HG02870 (cell line): ENCODE results near the gene SUPT4H1.
"Not testable (repeated sequence)": the region's sequence is repeated elsewhere in the genome, so short reads cannot be mapped to it uniquely, and the experiment has no call there.

Experiments used
- ATAC-seq: cut with Tn5 transposase; IDR thresholded peaks from one replicate; pipeline ENCODE4 v1.9.1; 2021; ENCODE audit warnings: mild to moderate bottlenecking, moderate library complexity; ENCODE audit not compliant: unreplicated experiment

The SUPT4H1 gene

DNA sequence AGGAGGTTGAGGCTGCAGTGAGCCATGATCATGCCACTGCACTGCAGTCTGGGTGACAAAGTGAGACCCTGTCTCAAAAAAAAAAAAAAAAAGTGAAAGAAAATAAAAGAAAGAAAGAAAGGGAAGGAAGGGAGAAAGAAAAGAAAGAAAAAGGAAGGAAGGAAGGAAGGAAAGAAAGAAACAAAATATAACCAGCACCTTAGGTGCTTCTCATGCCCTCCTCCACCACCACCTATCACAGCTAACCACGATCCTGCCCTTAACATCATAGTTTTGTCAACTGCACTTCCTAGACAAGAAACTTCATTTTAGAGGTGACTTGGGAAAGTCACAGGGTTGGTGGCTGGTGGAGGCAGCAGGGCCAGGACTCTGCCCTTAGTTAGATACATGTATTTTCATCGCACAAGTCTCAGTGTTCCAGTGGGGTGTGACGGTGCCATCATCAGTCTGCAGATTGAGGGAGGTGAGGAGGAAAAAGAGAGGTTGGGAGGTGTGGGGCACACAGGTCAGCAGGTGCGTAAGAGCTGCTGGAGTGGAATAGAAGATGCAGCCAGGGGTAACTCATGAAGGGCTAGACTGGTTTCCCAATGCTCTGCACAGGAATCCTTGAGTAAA, 10.0 kb downstream of the SUPT4H1 start:
- no peak for ATAC-seq

GRCh38 chr17:58341136-58341860, 10.7 kb downstream of the SUPT4H1 start:
- not testable (repeated sequence) for ATAC-seq

DNA sequence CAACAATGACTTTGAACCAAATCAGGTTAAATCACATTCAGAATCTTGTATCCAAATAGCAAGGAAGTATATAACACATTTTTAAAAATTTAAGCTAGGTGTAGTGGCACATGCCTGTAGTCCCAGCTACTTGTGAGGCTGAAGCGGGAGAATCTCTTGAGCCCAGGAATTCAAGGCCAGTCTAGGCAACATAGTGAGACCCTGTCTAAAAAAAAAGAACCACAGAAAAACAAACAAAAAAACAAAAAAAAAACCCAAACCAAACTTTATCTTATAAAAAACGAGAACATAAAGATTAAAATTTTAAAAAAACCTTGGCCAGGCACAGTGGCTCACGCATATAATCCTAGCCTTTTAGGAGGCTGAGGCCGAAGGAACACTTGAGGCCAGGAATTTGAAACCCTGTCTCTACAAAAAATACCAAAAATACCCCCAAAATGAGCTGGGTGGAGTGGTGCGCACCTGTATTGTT, 11.6 kb downstream of the SUPT4H1 start:
- ATAC-seq = no peak

DNA sequence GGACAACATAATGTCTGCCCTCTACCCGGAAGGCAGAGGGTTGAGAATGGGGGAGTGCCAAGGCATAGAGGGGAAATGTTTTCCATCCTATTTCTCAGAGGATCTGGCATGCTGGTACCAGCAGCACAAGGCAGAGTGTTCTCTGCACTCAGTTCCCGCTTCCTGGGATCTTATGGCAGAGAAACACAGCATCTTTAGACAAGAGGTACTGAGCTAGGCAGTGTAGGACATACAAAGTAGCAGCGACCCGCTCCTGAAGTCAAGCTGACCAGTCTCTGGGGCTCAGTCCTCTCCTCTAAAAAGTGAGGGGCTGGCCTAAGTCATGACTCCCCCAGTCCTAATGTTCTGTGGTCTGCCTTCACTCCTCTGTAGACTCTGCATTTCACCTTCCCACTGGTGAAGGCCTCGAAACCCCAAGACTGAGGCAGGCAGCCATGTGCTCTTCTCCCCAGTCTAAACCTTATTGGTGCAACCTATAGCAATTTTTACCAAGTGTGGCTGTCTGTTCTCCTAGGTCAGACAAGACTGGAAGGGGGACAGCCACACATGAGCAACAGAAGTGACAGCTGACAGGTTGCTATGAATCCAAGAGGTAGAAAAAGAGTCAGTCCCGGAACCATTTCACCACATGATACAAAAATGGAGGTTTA, 12.1 kb downstream of the SUPT4H1 start:
- ATAC-seq = no peak

DNA sequence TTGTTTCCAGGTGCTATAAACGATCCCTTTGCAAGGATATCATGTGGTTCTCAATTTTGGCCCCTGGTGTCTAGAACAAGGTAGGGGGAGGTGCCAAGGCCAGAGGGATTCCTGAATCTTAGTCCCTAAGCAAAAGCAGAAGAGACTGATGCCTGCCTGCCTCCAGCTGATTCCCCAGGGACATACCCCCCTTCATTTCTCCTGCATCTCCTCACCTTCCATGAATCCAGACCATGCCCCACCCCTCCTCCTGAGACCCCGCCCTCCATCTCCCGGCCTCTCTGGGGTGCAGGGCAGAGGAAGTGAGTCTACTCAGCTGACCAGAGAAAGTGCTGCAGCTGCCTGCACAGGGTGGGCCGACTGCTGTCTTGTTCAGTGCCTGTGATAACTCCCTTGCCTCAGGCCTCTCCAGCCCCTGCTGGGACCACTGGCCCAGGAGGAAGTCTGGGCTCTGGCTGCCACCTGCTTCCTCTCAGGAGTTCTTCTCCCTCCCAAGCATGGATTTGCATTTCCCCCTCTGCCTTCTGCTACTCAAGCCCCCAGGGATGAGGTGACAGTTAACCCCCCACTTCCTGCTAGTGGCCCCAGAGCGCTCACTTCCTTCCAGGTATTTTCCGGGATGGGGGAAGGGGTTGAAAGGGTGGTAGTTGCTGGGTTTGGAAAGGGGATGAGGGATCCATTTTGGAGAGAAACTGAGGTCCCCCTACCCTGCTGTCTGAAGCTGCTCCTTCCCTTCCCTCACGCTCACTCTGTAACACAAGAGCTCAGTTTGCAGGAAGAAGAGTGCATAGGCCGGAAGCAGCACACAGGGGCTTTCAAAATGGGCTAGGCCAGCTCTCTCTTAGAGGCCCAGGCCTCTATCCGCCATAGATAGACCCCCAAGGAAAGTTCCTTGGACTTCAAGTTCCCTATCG, 12.9 kb downstream of the SUPT4H1 start:
- no peak for ATAC-seq

- ATAC-seq = no peak
Measured at GRCh38 chr17:58338454-58338840, 13.6 kb downstream of the SUPT4H1 start.

DNA sequence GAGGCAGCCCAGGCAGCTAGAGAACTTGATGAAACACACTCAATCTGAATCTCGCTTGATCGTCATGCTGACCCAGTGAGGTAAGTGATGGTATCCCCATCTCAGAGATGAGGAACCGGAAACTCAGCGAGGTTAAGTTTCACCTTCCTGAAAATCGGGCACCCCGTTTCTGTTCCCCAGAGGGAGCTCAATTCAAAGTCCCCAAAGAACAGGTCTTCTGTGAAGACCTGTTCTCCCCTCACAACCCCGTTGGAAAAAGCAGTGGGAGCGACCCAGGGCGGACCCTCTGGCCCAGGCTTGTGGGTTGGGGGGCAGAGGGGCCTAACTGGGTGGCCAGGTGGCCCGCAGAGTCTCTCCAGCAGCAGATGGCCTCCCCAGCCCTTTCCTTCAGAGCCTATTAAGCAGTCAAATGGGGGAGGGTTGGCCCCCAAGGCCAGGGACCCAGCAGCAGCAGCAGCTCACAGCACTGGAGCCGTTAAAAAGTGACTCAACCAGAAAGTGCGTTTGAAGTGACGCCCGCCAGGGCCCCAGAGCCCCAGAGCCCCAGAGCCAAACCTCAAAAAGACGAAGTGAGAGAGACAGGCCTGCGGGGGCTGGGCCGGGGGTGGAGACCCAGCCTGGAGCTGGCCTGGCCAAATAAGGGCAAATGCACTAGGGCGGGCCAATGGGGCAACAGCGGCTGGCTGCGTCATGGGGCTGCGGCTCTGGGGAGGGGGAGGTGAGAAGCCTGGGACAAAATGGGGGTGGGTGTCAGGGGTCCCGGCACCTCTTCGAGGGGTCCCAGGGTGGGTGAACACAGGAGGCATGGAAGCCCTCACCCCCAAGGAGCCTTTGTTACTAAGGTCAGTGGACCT, 14.2 kb downstream of the SUPT4H1 start:
- ATAC-seq = peak; percentile 56

DNA sequence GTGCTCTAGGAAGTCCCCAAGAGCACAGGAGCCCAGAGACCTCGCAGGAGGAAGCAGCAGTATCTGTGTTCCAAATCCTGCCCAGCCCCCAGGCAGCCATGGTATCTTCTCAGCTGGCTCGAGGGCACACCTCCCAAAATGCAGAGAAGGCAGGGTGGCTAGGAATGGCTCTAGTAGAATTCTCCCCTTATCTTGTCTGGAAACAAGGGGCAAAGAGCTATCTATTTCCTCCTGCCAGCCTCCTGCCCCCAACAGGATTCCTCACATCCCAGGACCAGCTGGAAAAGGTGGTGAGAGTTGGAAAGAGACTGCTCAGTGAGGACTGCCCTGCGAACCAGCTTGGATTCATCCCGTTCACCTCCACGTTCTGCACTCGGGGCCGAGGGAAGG, 14.8 kb downstream of the SUPT4H1 start:
- ATAC-seq = no peak

- no peak for ATAC-seq
Measured at GRCh38 chr17:58336456-58337209, 15.4 kb downstream of the SUPT4H1 start.

GRCh38 chr17:58335779-58336455, 16.1 kb downstream of the SUPT4H1 start:
- no peak for ATAC-seq

GRCh38 chr17:58335061-58335731, 16.8 kb downstream of the SUPT4H1 start:
- ATAC-seq = no peak

- ATAC-seq = no peak
Measured at GRCh38 chr17:58334661-58335060, 17.3 kb downstream of the SUPT4H1 start.

DNA sequence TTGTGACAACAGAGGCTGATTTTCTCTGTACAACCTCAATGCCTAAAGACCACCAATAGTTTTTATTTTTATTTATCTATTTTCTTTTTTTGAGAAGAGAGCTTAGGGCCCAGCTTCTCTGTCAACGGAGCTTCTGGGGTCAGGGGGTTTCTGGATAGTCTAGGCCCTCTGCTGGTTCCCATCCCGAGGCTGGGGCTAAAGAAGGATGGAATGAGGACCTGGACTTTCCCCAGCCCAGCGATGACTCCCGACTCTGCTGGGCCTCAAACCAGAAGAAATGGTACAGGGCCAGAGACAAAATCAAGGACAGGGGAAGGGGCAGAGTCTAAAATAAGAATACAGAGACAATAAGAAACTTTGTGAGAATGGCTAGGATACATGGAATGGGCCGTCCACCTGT, 17.7 kb downstream of the SUPT4H1 start:
- no peak for ATAC-seq

DNA sequence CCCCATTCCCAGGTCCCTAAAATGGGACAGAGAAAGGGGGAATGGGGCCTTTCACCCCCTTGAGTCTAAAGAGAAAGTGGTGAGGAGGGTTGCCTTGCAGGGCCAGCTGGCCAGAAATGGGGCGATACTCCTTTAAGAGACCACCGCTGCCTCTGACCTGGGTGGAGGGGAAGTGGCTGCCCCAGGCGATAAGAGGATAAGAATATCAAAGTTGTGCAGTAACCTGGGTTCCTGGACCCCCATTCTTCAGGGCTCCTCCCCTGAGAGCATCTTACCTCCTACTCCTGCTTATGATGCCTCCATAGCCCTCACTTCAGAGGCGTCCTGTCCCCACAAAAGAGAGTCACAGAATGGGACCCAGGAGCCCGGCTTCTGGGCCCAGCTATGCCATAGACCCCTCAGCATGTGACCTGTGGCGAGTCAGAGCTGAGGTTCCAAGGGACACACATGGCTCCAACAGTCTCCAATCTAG, 18.2 kb downstream of the SUPT4H1 start:
- ATAC-seq = no peak

GRCh38 chr17:58332778-58333735, 18.9 kb downstream of the SUPT4H1 start:
- no peak for ATAC-seq

DNA sequence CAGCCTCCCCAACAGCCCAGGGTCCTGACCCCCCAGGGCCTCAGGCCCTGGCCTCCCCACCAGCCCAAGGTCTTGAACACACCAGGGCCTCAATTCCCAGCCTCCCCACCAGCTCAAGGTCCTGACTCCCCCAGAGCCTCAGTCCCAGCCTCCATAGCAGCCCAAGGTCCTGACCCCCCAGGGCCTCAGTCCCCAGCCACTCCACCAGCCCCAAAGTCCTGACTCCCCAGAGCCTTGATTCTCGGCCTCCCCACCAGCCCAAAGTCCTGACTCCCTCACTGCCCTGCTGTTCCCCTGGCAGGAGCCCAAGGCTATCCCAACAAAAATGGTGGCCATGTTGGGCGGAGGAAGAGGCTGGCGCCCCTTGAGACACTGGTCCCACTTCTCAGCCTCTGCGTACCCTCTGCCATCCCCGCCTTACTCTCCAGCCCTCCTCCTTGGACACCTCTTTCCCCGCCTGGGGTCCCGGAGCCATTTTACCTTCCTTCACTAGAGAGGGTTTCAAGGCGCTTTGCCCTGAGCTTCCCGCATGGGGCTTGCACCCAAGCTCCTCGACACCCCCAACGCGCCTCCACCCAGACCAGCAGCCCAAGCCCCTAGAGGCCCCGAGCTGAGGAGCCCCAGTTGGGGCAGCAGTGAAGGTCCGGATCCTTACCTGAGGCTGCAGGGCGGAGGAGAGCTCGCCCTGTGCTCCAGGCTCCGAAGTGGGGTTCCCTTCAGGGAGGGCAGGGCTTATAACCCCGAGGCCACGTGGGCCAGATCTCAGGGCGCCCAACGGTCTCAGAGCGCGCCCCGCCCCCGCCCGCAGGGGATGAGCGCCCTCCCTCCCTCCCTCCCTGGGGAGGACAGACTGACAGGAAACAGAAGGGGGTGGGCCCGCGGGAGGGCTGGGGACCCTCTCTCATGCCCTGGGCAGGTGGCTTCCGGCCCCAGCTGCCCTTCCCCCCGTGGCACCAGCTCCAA, 19.9 kb downstream of the SUPT4H1 start:
- no peak for ATAC-seq
